ENCODE measurements around the gene OPN3.

The OPN3 gene

GRCh38 chr1:241644259-241644658, 4.1 kb upstream of the OPN3 start:
- DNase-seq: no peak

DNA sequence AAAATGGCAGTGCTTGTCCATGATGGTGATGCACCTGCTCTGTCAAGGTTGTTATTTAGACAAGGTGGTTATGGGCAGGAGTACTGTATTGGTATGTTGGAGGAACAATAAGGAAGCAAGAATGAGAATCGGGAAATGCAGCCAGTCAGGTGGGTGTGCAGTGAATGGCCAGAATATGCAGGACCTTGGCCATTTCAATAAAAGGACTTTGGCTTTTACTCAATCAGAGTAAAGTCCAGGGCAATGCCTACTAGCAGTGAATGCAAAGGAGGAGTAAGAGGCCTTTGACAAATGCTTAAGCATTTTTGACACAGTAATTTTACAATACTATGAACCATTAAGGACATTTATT, 2.4 kb upstream of the OPN3 start:
- DNase-seq: no peak

DNA sequence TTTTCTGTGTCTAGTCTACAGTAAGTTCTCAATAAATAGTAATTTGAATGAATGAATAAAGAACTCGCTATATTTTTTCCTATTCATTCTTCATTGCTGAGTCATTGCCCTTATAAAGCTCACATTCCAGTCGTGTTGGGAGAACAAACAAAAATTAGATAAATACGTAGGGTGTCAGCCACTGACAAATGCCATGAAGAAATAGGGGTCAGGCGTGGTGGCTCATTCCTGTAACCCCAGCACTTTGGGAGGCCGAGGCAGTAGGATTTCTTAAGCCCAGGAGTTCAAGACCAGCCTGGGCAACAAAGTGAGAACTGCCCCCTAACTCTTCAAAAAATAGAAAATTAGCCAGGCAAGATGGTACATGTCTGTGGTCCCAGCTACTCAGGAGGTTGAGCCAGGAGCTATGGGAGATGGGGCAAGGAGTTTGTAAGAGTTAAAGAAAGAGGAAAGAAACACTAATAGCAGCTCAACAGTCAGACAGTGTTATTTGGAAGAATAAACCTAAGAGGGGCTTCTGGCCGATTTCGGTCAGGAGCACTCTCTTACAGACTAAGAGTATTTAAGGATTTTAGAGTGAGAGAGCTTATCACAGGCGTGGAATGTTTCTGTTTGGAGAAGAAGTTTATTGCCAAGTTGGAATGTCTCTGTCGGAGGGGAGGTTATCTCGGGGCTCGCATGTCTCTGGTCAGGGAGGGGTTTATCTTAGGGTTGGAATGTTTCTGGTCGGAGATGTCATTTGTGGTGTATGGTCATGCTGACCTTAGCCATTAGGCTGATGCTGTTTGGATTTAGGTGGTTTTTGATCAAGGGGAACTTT, 1.8 kb upstream of the OPN3 start:
- no peak for DNase-seq

DNA sequence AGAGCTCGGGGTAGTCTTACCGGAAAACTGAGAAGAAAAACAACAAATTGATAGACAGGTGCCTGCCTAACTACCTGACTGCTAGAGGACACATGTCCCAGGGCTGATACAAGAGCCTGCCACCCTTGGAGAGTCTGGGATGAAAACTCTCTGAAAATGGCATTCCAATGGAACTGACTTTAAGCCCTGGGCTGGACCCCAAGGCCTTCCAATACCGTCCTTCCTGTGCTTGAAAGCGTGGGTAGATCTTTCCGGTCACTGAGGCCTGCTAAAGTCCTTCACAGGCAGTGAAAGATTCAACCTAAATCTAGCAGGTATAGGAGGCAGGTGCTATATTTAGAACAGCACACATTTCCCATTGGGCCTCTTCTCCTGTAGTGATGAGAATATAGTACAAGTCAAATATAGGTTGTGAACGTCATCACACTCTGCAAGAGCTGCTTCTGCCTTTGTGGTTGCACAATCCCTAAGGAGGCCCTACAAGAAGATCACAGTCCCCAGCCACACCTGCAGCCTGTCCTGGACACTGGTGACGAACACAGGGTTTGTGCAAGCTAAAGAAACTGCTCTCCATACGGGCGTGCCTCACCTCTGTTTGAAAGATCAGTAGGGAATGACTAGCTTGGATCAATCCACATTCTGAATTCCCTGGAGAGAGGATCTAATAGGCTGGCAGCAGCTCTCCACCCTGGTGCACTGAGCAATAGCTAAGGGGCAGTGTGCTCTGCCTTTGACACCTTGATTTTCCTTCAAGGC, 876 bp upstream of the OPN3 start:
- DNase-seq: no peak

- no peak for DNase-seq
Measured at GRCh38 chr1:241639623-241640148, 483 bp downstream of the OPN3 start.

- DNase-seq: peak; percentile 33
Measured at GRCh38 chr1:241638909-241639622, 1.1 kb downstream of the OPN3 start.

DNA sequence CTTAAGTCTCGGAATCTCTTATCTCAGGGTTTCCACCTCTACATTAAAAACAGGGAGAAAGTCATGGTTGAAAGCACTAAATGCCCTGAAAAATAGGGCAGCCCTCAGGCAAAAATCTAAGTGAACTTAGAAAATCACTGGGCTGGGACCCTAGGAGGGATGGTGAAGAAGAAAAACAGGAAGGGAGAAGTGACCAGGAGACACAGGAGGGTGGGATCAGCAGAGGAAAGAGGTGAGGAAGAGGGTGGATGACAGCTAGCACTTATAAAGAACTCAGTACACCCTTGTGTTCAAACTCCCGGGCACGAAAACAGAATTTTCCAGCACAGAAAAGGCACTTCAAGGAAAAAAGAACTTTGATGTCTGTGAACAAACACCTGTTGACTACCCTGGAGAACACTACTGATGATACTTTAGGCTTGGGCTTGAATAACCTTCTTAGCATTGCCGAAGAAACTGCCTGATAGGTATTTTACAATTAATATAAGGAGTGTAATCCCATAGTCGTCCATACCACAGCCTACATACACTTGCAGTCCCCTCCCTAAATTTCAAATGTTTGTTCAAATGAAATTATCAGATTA, 2.0 kb downstream of the OPN3 start:
- DNase-seq: no peak

DNA sequence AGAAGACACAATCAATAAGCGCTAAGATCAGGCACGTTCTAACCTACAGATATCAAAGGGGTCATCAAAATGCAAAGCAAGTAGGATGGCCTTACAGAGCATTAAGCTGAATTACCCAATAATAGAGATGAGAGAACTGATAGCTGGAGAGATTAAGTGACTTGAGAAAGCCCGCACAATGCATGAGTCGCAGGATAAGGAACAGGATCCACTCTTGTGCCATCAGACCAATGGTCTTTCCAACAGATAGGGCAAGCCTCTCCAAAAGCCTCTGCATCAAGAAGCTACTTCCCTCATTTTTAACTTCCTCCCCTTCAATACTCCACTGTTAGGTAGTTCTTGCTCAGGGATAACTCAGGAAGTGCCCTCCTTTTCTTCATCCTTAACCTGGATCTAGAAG, 2.6 kb downstream of the OPN3 start:
- no peak for DNase-seq

DNA sequence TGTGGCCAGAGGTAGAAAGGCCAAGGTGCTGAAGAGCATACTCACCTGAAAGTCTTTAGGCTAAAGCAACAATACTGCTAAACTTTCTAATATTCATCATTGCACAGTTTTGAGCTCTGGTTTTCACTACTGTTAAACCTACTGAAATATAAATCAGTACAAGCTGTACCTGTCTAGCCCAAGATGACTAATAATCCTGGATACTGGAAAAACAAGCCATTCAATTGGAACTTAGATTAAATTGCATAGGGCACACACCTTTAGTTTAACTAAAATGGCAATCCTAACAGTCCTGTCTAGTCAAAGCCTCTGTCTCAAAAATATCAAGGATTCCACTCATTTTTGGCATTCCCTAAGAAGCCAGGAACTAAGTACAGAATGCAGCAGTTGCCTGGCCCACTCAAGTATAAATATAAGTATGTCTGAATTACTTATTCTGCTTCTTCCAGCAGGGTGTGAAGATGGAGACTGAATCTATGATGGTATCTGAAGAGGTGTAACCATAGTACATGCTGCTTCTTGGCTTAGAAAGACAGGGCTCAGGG, 3.1 kb downstream of the OPN3 start:
- DNase-seq: no peak

DNA sequence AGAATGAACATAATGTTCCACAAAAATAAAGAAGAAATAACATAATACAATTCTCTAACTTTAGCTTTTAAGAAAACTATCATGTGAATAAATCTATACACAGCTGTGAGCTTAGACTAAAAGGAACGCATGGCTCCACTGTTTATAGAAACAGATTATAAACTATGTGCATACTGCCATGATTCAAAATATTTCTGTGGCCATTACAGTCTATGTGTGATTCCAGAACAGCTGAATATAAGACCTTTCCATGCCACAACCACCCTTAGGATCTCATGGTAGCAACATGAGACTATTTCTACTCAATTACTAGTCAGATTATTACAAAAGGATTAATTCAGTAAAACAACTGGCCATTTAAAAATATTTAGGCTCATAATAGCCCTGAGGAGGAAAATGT, 3.9 kb downstream of the OPN3 start:
- DNase-seq: no peak

GRCh38 chr1:241635556-241636152, 4.5 kb downstream of the OPN3 start:
- DNase-seq: no peak

DNA sequence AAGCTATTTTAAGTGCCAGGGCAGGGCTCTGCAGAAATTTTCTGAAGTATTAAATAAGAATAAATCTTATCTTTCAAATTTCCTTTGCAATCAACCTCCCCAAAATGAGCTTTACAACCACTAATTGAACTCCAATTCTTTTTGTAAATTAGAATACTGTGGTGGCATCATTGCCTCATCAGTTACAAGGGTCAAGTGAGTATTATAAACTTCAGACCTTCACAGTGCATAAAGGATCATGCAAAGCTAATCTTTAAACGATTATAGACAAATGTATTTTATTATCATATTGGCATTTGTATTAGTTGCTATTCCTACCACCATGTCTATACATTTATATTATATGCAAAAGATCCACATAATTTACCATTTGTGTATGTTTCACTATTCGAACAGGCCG, 7.2 kb downstream of the OPN3 start:
- no peak for DNase-seq

DNA sequence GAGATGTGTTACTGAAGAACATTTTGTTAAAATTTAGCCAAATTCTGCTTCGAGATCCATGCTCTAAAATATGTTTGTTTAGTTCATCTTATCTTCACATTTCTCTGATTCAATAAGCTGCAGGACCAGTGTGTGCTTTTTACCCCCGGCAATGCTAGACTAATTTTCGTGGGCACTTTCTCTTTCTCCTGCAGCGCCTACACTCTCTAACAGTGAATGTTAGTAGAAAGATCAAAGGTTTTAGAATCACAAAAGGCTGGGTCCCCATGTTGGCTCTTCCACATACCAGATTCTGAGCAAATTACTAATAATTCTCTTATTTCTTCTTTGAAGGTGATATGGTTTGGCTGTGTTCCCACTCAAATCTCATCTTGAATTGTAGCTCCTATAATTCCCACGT, 8.5 kb downstream of the OPN3 start:
- no peak for DNase-seq

GRCh38 chr1:241630899-241631298, 9.3 kb downstream of the OPN3 start:
- DNase-seq: no peak

DNA sequence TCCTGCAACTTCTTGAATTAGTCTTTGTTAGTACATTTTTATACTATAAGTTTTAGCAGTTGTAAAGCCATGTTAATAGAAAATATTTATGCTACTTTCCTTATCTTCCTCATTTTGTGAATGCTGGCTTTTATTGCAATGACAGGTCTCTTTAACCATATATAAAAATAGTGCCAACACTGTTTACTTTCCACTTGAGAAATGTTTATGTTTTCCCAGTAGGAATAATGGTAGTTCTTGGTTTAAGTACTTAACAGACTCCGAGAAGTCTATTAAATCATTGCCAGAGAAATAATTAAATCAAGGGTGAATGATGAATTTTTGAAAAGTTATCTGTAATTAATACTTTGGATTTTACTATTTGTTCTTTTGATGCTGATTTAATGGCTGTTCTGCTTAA, 9.7 kb downstream of the OPN3 start:
- no peak for DNase-seq

- no peak for DNase-seq
Measured at GRCh38 chr1:241630005-241630404, 10.2 kb downstream of the OPN3 start.

DNA sequence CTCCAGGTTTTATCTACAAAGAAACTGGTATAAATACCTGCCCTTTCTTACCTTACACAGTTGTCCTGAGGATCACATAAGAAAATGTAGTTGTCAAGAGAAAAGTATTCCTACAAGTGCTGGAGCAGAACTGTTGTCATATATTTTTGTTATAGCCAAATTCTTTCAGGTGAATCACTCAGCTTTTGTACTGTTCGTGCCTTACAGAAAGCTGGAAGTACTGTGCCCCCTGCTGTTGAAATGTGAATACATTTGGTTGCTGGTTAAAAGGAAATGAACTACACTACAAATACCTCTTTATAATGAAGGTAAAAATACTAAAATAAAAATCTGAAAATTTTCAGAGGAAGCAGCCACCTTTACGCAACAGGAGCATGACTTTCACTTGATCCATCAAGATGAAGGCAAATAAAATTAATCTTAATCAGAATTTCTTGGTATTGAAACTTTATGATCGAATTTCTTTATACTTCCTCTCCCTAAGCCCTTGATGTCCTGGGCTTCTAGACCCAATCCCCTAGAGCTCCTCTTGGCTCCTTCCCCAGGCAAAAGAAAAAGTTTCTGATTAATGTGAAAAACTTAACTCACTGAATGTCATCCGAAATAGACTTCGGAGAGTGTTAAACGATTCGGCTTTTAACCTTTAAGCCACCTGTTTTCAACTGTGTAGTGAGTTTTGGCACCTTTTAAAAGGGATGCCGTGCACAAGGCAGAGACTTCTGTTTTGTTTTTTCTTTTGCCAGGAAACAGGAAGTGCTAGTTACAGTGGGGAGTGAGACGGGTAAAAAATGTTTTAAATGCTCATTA, 12.5 kb downstream of the OPN3 start:
- peak; percentile 29 for DNase-seq

- no peak for DNase-seq
Measured at GRCh38 chr1:241624935-241625334, 15.2 kb downstream of the OPN3 start.

DNA sequence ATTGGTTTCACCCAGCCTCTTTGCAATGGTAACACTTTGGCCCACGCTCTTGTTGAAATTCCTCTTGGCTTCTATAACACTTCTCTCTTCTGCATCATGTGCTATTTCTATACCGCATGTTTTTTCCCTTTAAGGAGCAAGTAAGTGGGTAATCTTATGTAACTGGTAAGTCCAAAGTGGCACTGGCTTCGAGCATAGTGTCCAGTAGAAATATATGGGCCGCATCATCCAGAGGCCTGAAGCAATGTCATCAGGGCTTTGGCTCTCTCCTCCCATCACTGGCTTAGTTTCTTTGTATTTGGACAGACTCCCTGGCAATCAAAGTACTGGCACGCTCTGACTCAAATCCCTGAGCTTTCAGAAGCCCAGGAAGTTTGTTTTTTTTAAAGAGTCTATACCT, 17.5 kb downstream of the OPN3 start:
- no peak for DNase-seq

DNA sequence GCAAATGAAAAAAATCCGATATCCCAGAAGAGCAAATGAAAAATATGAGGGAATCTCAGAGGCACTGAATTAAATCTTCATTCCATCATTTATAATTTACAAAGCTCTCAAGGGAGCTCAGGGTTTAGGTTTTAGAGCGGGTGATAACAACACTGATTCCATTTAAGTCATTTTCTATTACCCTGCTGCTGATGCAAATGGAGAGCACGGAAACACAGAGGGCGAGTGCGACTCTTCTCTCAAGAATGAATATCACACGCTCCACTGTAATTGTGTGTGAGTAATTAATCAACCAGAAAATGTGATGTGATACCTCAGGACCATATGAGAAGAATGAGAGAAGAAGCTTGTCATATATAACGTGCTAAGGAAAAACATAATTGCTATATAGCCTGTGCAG, 22.7 kb downstream of the OPN3 start:
- no peak for DNase-seq
